WTC11 (cell line): ENCODE measurements around the gene COPS7A.

ENCODE experiments used
- ATF6 ChIP-seq: sonication (generic); formaldehyde crosslinking; IDR thresholded peaks from 2 replicates; pipeline ENCODE4 v1.8.1; 2023; ENCODE audit warnings: mild to moderate bottlenecking, missing genetic modification reagents
- IRF2 ChIP-seq: sonication (generic); formaldehyde crosslinking; IDR thresholded peaks from 2 replicates; pipeline ENCODE4 v1.8.0; 2022; ENCODE audit warnings: low read depth, missing genetic modification reagents, borderline replicate concordance
- TF ChIP-seq, protein P1 (sequence below): fragments of 200-600 bp; IDR thresholded peaks from 2 replicates; pipeline ENCODE4 v1.8.0; 2022; ENCODE audit warnings: antibody characterized with exemption

DNA sequence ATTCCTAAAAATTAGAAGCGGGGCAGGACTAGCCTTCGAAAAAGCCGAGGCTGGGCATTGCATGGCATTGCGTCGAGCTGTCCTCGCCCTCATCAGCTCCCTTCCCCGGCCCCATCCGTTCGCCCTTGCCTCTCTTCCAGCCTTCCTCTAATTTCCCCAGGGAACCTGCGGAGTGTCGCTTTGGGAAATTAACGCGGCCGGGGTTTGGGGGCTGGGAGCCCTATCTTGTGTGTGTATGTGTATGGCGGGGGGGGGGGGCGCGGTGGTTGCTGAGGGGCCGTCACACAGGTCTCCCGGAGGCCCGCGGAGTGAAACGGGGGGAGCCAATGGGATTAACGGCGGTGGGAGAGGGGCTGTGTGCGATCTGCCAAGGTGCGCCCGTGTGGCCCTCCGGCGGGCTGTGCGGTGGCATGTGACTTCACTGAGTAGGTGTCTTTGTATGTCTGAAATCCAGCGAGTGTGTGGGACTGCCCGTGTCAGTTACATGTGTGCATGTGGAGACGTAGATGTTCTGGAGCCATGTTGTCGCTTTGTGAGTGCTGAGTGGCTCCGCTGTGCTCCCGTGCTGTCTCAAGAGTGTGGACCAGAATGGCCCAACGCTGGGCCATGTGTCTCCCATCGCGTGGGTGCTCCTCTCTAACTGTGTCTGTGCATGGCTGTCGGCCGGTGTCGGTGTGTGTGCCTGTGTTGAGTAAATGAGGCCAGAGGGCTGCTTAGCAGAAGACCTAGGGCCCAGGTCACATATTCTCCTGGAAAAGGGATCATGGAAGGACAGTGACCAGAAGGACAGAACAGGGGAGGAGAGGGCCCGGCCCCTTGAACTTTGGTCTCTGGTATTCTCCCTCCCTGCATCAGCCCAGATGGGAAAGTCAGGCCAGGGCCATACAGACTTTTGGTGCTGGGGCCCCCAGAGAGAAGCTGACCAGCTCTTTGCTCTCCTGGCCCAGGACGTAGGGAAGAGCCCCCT is 43.8 kb downstream of the COPS7A start:
- TF ChIP-seq, protein P1, sequence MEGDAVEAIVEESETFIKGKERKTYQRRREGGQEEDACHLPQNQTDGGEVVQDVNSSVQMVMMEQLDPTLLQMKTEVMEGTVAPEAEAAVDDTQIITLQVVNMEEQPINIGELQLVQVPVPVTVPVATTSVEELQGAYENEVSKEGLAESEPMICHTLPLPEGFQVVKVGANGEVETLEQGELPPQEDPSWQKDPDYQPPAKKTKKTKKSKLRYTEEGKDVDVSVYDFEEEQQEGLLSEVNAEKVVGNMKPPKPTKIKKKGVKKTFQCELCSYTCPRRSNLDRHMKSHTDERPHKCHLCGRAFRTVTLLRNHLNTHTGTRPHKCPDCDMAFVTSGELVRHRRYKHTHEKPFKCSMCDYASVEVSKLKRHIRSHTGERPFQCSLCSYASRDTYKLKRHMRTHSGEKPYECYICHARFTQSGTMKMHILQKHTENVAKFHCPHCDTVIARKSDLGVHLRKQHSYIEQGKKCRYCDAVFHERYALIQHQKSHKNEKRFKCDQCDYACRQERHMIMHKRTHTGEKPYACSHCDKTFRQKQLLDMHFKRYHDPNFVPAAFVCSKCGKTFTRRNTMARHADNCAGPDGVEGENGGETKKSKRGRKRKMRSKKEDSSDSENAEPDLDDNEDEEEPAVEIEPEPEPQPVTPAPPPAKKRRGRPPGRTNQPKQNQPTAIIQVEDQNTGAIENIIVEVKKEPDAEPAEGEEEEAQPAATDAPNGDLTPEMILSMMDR, result no peak
- no peak for TF ChIP-seq ATF6 (CRISPR knock-in tag)
- no peak for TF ChIP-seq IRF2 (CRISPR knock-in tag)
